Transverse colon (tissue), 4 donors: ENCODE measurements around the gene SLC5A5. TPM values are rescaled to one million over a fixed set of nuclear protein-coding genes. Genes with fewer than 3 reads are reported as not detected.

Source experiments
- DNase-seq: peaks from one replicate; pipeline ENCODE4 v3.0.0-alpha.2; 2019
- H3K27ac ChIP-seq, 4 donors: fragments of 200-600 bp; sonication (generic); 2 replicates each; pipeline ENCODE4 v1.5.1; 2016 to 2018; ENCODE audit warnings: inconsistent platforms in 4 of 4
- H3K27me3 ChIP-seq: fragments of 200-600 bp; sonication (generic); 2 replicates; pipeline ENCODE4 v1.5.1; 2017; ENCODE audit warnings: inconsistent platforms
- H3K36me3 ChIP-seq, 4 donors: fragments of 200-600 bp; sonication (generic); 2 replicates each; pipeline ENCODE4 v1.5.1; 2017 to 2019; ENCODE audit warnings: inconsistent platforms in 4 of 4
- H3K4me1 ChIP-seq, 4 donors: fragments of 200-600 bp; sonication (generic); 2 replicates each; pipeline ENCODE4 v1.5.1; 2017 to 2020; ENCODE audit warnings: inconsistent platforms in 4 of 4
- H3K4me3 ChIP-seq, 4 donors: fragments of 200-600 bp; sonication (generic); 1 replicate in 1 of 4; 2 replicates in 3 of 4; pipeline versions ENCODE4 v1.5.1 to v1.6.1; 2017 to 2019; ENCODE audit warnings: inconsistent platforms in 4 of 4
- H3K9me3 ChIP-seq, 2 donors: fragments of 200-600 bp; sonication (generic); 2 replicates each; pipeline ENCODE4 v1.5.1; 2017 to 2019; ENCODE audit warnings: inconsistent platforms in 2 of 2
- CTCF ChIP-seq, 5 experiments: fragments of 200-600 bp in 3 of 5; fragments of 450-650 bp in 2 of 5; sonication (generic) in 3 of 5; IDR thresholded peaks; 1 replicate in 2 of 5; 2 replicates in 3 of 5; pipeline ENCODE4 v1.5.1; 2016 to 2017; ENCODE audit warnings: antibody characterized with exemption in 5 of 5, inconsistent platforms in 3 of 5, mild to moderate bottlenecking in 2 of 5, moderate library complexity in 1 of 5
- EP300 ChIP-seq: sonication (generic); formaldehyde crosslinking; IDR thresholded peaks from one replicate; pipeline ENCODE4 v1.6.1; 2017; ENCODE audit warnings: antibody characterized with exemption, low read depth
- POLR2A ChIP-seq: fragments of 450-650 bp; IDR thresholded peaks from one replicate; pipeline ENCODE4 v1.6.1; 2016; ENCODE audit warnings: antibody characterized with exemption, mild to moderate bottlenecking, moderate library complexity
- POLR2AphosphoS5 ChIP-seq, 3 donors: sonication (generic); formaldehyde crosslinking; IDR thresholded peaks; one replicate each; pipeline ENCODE4 v1.6.1; 2016; ENCODE audit warnings: antibody characterized with exemption in 3 of 3
- WGBS, 2 donors: methylation state at CpG; one replicate each; pipeline ENCODE4 v1.1.5; 2018; ENCODE audit warnings: low coverage in 1 of 2; 5-methylcytosine and 5-hydroxymethylcytosine counted together
- in situ Hi-C, 4 donors: fragments of 200-750 bp; cut with MboI; loops; one replicate each; pipeline versions ENCODE4 v1.15.0 to v1.15.1; 2017; ENCODE audit warnings: low sequenced_read_pairs in 3 of 4, low pct_ligation_motif_present in 1 of 4, low pct_unique_long_range_greater_than_20kb in 1 of 4
- intact Hi-C: fragments of 100-400 bp; cut with DNase I; formaldehyde crosslinking; loops from one replicate; pipeline ENCODE4 v1.15.1; 2023; ENCODE audit warnings: low total_unique reads
- total RNA-seq, 4 donors: library from RNA; depleted of rRNA; stranded (reverse); fragments of >200 nt; gene quantifications; one replicate each; pipeline ENCODE4 v1.1.0, GENCODE V29; 2016

Gene SLC5A5
- total RNA-seq, 4 donors from 2014 or later: not detected

GRCh38 chr19:17834350-17835181 is 37.2 kb upstream of the SLC5A5 start:
- Histone ChIP-seq H3K9me3 (no peaks in the 10 kb centered on the region), H3K4me3 (no peak overlapping the region), H3K27me3 (peaks cover 32% of the 10 kb centered on the region), H3K4me1 (peaks cover 0 to 16% (median 5%) of the 10 kb centered on the region in 4 donors), H3K27ac (no peak overlapping the region), H3K36me3 (no peaks in the 10 kb centered on the region)
- TF ChIP-seq POLR2AphosphoS5 (IDR thresholded peaks at IDR 0.05) (no peak), POLR2A (no peak), EP300 (no peak), CTCF (IDR thresholded peaks at IDR 0.05) (no peak)
- in situ Hi-C loops: no loop called here
- intact Hi-C loops: no loop called here
- 70% methylated on average over 27 of the region's 27 CpGs; no CpG with 5 or more reads in 1 of the 2 donors for WGBS, 2 donors
- DNase-seq: no peak

- intact Hi-C loops (no loop called here), in situ Hi-C loops (no loop called here)
- Histone ChIP-seq H3K9me3 (no peaks in the 10 kb centered on the region), H3K27me3 (peaks cover 29% of the 10 kb centered on the region), H3K36me3 (no peaks in the 10 kb centered on the region), H3K4me3 (no peak overlapping the region), H3K4me1 (peaks cover 0 to 9% (median under 1%) of the 10 kb centered on the region in 4 donors), H3K27ac (no peak overlapping the region)
- DNase-seq: no peak
- WGBS, 2 donors: 69% methylated on average over 3 to 8 of the region's 8 CpGs
- TF ChIP-seq POLR2AphosphoS5 (IDR thresholded peaks at IDR 0.05): peak in 1 of 3 donors; percentile 28
- no peak for TF ChIP-seq CTCF (IDR thresholded peaks at IDR 0.05)
These were observed 36.4 kb upstream of the SLC5A5 start for GRCh38 chr19:17835182-17836006.

GRCh38 chr19:17836530-17836929 is 35.2 kb upstream of the SLC5A5 start:
- WGBS, 2 donors: 33 to 59% methylated on average over 2 to 4 of the region's 4 CpGs
- in situ Hi-C loops: no loop called here
- H3K36me3 ChIP-seq: no peaks in the 10 kb centered on the region
- H3K4me1 ChIP-seq: peaks cover 0 to 4% (median under 1%) of the 10 kb centered on the region in 4 donors
- intact Hi-C loops: no loop called here
- no peaks in the 10 kb centered on the region for H3K9me3 ChIP-seq
- no peak for DNase-seq
- peaks cover 33% of the 10 kb centered on the region for H3K27me3 ChIP-seq
- no peak overlapping the region for H3K27ac ChIP-seq
- H3K4me3 ChIP-seq: no peak overlapping the region
- TF ChIP-seq EP300 (no peak), POLR2AphosphoS5 (IDR thresholded peaks at IDR 0.05) (no peak), POLR2A (no peak), CTCF (IDR thresholded peaks at IDR 0.05) (no peak)

GRCh38 chr19:17837972-17838371 is 33.8 kb upstream of the SLC5A5 start:
- peaks cover 33% of the 10 kb centered on the region for H3K27me3 ChIP-seq
- no peak for DNase-seq
- no peak overlapping the region for H3K4me3 ChIP-seq
- intact Hi-C loops: no loop called here
- H3K9me3 ChIP-seq: no peaks in the 10 kb centered on the region
- H3K27ac ChIP-seq: no peak overlapping the region
- H3K36me3 ChIP-seq: no peaks in the 10 kb centered on the region
- 93% methylated on average over 7 of the region's 7 CpGs; no CpG with 5 or more reads in 1 of the 2 donors for WGBS, 2 donors
- in situ Hi-C loops: no loop called here
- TF ChIP-seq POLR2A (no peak), POLR2AphosphoS5 (IDR thresholded peaks at IDR 0.05) (no peak), EP300 (no peak), CTCF (IDR thresholded peaks at IDR 0.05) (no peak)
- peaks cover 0 to 15% (median 13%) of the 10 kb centered on the region in 4 donors for H3K4me1 ChIP-seq
